OCI-LY1 (cell line): ENCODE data around the gene CFD.

Experiments
- H2AFZ ChIP-seq: fragments of 200-600 bp; sonication (generic), shearing (Covaris generic); 2 replicates; pipeline ENCODE4 v1.6.0; 2014; ENCODE audit warnings: antibody characterized with exemption, mild to moderate bottlenecking, low read length
- H3F3A ChIP-seq: fragments of 200-600 bp; sonication (generic), shearing (Covaris generic); 2 replicates; pipeline ENCODE4 v1.6.0; 2014; ENCODE audit warnings: mild to moderate bottlenecking, antibody characterized with exemption, low read length, moderate library complexity; ENCODE audit not compliant: insufficient read depth
- H3K27ac ChIP-seq: fragments of 200-600 bp; sonication (generic); 2 replicates; pipeline ENCODE4 v1.5.1; 2014; ENCODE audit warnings: low read length, mixed run types, mild to moderate bottlenecking, low read depth; ENCODE audit not compliant: poor library complexity, severe bottlenecking
- H3K27me3 ChIP-seq: fragments of 200-600 bp; sonication (generic); 2 replicates; pipeline ENCODE4 v1.6.0; 2014; ENCODE audit warnings: antibody characterized with exemption, mild to moderate bottlenecking, low read length, moderate library complexity; ENCODE audit not compliant: insufficient read depth
- H3K36me3 ChIP-seq: fragments of 200-600 bp; sonication (generic); 2 replicates; pipeline ENCODE4 v1.6.1; 2014; ENCODE audit warnings: mild to moderate bottlenecking, antibody characterized with exemption, low read length, moderate library complexity, mixed read lengths; ENCODE audit not compliant: insufficient read depth
- H3K4me1 ChIP-seq: fragments of 200-600 bp; sonication (generic); 2 replicates; pipeline ENCODE4 v1.5.1; 2014; ENCODE audit warnings: mild to moderate bottlenecking, low read length, moderate library complexity; ENCODE audit not compliant: insufficient read depth, severe bottlenecking
- H3K4me2 ChIP-seq: fragments of 200-600 bp; sonication (generic), shearing (Covaris generic); 2 replicates; pipeline ENCODE4 v1.6.1; 2014; ENCODE audit warnings: low read length
- H3K4me3 ChIP-seq: fragments of 200-600 bp; sonication (generic); 2 replicates; pipeline ENCODE4 v1.5.1; 2014; ENCODE audit warnings: low read length, low read depth, mild to moderate bottlenecking, mixed read lengths; ENCODE audit not compliant: poor library complexity, severe bottlenecking
- H3K79me2 ChIP-seq: fragments of 200-600 bp; shearing (Covaris generic); 2 replicates; pipeline ENCODE4 v1.6.1; 2016; ENCODE audit warnings: mixed run types, low read length, mixed read lengths; ENCODE audit not compliant: insufficient read depth
- H3K9ac ChIP-seq: fragments of 200-600 bp; sonication (generic), shearing (Covaris generic); 2 replicates; pipeline ENCODE4 v1.6.1; 2014; ENCODE audit warnings: mild to moderate bottlenecking, low read length, mixed read lengths
- H3K9me2 ChIP-seq: fragments of 200-600 bp; sonication (generic), shearing (Covaris generic); 2 replicates; pipeline ENCODE4 v1.6.1; 2014; ENCODE audit warnings: low read depth, mild to moderate bottlenecking, low read length, mixed read lengths
- H3K9me3 ChIP-seq: fragments of 200-600 bp; shearing (Covaris generic); 2 replicates; pipeline ENCODE4 v1.6.1; 2014; ENCODE audit warnings: low read length, mixed read lengths
- H4K20me1 ChIP-seq: fragments of 200-600 bp; sonication (generic), shearing (Covaris generic); 2 replicates; pipeline ENCODE4 v1.6.0; 2016; ENCODE audit warnings: mild to moderate bottlenecking, low read length; ENCODE audit not compliant: insufficient read depth
- CTCF ChIP-seq: fragments of 200-600 bp; sonication (generic), shearing (Covaris generic); IDR thresholded peaks from 2 replicates; pipeline ENCODE4 v1.5.1; 2017; ENCODE audit warnings: mild to moderate bottlenecking, antibody characterized with exemption, low read length, moderate library complexity, mixed read lengths
- EZH2 ChIP-seq: fragments of 200-600 bp; sonication (generic), shearing (Covaris generic); IDR thresholded peaks from 2 replicates; pipeline ENCODE4 v1.8.0; 2017; ENCODE audit warnings: borderline replicate concordance, mixed run types, mild to moderate bottlenecking, antibody characterized with exemption, low read length, moderate library complexity, mixed read lengths

CFD gene

GRCh38 chr19:896999-897398, 37.5 kb downstream of the CFD start:
- no peaks in the 10 kb centered on the region for H3K9me2 ChIP-seq
- peaks cover 29% of the 10 kb centered on the region for H3K36me3 ChIP-seq
- H3K79me2 ChIP-seq = no peaks in the 10 kb centered on the region
- H3K9ac ChIP-seq = no peak overlapping the region
- H3K9me3 ChIP-seq = no peaks in the 10 kb centered on the region
- H3K4me1 ChIP-seq = peaks cover 23% of the 10 kb centered on the region
- no peak overlapping the region for H3K4me3 ChIP-seq
- H2AFZ ChIP-seq = no peak overlapping the region
- TF ChIP-seq EZH2 = no peak
- TF ChIP-seq CTCF = no peak
- H3K27me3 ChIP-seq = no peaks in the 10 kb centered on the region
- H3K27ac ChIP-seq = no peak overlapping the region
- H4K20me1 ChIP-seq = no peaks in the 10 kb centered on the region
- H3F3A ChIP-seq = no peaks in the 10 kb centered on the region; the same call in 1 of the 2 replicates
- no peak overlapping the region for H3K4me2 ChIP-seq

GRCh38 chr19:897442-898039, 38.1 kb downstream of the CFD start:
- Histone ChIP-seq H3K27me3 (no peaks in the 10 kb centered on the region), H3K9me2 (no peaks in the 10 kb centered on the region), H3K4me1 (peaks cover 19% of the 10 kb centered on the region), H3K4me2 (no peak overlapping the region), H2AFZ (no peak overlapping the region), H3K9ac (no peak overlapping the region), H3K36me3 (peaks cover 30% of the 10 kb centered on the region), H3K79me2 (no peaks in the 10 kb centered on the region), H4K20me1 (no peaks in the 10 kb centered on the region), H3K4me3 (no peak overlapping the region), H3F3A (no peaks in the 10 kb centered on the region; the same call in 1 of the 2 replicates), H3K27ac (no peak overlapping the region), H3K9me3 (no peaks in the 10 kb centered on the region)
- no peak for TF ChIP-seq EZH2
- TF ChIP-seq CTCF = no peak

GRCh38 chr19:898663-899062, 39.2 kb downstream of the CFD start:
- Histone ChIP-seq H3K27ac (peak overlapping the region; percentile 67), H4K20me1 (no peaks in the 10 kb centered on the region), H2AFZ (no peak overlapping the region), H3K9me2 (no peaks in the 10 kb centered on the region), H3K9me3 (no peaks in the 10 kb centered on the region), H3K4me2 (peak overlapping the region; percentile 26; the same call in 1 of the 2 replicates), H3K79me2 (no peaks in the 10 kb centered on the region), H3K9ac (no peak overlapping the region), H3F3A (no peaks in the 10 kb centered on the region; the same call in 1 of the 2 replicates), H3K4me1 (peaks cover 19% of the 10 kb centered on the region), H3K27me3 (no peaks in the 10 kb centered on the region), H3K4me3 (no peak overlapping the region), H3K36me3 (peaks cover 33% of the 10 kb centered on the region)
- TF ChIP-seq CTCF (no peak), EZH2 (no peak)
